ENCODE data around the gene ANXA5.

Gene ANXA5

DNA sequence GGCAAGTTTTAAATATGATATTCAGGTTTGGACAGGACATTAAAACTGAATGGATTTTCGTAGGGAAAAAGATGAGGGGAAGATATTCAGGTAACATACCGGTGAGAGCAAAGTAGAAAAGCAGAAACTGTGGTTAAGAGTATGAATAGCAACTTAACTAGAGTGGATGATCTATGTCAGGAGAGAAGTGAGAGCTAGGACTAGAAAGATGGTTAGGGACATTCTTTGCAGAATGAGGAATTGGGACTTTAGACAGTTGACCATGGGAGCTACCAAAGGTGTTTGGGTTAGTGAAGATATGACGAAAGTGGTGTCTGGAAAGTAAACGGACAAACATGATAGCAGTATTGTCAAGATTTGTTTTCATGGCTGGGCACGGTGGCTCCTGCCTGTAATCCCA lies 45.2 kb downstream of the ANXA5 start:
- in situ Hi-C loops (cut with MboI; ENCODE audit: low sequenced_read_pairs): no loop called here

DNA sequence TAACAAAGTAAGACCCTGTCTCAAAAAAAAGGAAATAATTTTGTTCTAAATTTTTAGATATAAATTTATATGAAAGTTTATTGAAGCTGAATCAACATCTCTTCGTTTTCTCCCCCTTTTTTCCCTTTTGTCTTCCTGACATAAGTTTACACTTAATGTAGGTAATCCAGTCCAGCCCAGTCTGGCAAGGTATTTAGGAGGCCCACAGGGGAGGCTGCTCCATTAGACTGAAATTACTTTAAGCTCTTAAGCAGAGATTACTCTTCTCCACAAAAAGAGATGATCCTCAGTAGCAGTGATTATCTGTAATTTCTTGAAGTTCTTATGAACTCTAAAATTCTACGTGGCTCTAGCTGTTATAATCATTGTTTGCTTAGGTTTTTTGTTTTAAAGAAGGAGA lies 46.0 kb downstream of the ANXA5 start:
- in situ Hi-C loops (cut with MboI; ENCODE audit: low sequenced_read_pairs): no loop called here

DNA sequence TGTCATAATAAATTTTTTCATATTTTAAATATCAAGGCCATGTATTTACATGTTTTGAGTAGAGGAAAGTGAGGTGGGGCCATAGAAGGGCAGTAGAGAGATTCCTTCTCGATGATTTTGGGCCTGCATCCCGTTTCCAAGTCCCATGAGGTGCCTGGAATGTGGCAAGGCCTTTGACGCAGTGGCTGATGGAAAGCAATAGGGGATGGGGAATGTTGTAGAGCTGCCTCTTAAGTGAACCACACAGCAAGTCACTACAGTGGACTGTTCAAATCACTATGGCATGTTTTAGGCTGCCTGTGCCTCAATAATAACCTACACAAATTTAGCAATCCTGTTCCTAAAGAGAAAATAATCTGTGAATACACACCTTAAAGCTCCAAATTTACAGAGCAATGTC lies 48.3 kb downstream of the ANXA5 start:
- in situ Hi-C loops (cut with MboI; ENCODE audit: low sequenced_read_pairs): no loop called here

DNA sequence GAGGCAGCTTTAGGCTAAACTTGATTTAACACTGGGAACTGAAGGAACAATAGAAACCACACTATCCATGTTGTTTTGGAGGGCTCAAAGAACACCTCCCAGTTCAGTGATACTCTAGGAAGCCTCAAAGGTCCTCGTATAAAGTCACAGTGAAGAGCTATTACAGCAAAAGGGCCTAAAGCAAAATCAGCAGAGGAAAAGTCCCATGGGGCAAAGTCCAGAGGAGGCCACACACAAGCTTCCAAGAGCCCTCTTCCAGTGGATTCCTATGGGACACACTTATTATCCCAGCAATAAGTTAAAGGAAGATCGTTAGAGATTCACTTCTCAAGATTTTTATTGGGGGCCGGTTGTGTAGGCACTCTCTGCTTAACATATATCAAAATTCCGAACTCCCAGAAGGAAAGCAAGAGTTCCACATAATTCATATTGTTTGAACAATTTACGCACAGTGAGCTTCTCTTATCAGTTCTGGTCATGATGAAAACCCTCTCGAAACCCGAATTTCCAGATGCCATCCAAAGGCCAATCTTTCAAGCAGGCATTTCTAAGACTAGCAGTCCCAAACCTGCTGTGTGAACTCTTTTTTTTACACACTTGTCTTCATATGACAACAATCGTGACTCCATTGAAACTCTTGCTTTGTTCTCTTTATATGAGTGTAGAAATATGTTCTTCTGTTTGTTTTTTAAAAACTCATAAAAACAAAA lies 53.7 kb downstream of the ANXA5 start:
- in situ Hi-C loops (cut with MboI; ENCODE audit: low sequenced_read_pairs): no loop called here

DNA sequence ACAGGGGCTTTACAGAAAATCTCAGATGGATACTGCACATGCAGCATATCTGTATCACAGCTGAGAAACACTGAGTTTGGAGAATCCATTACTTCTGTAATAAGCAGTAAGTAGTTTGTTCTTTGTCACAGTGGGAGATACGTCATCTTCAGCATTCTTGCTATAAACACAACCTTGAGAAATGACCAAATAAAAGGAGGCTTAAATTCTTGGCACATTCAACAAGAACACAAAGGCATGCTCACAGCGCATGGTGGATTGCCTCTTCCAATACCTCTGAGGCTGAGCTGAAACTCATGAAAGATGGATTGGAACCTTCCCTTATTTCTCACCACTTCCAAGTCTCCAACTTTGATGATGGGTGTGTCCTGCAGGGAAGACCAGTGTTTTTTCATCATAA lies 54.5 kb downstream of the ANXA5 start:
- in situ Hi-C loops (cut with MboI; ENCODE audit: low sequenced_read_pairs): no loop called here

DNA sequence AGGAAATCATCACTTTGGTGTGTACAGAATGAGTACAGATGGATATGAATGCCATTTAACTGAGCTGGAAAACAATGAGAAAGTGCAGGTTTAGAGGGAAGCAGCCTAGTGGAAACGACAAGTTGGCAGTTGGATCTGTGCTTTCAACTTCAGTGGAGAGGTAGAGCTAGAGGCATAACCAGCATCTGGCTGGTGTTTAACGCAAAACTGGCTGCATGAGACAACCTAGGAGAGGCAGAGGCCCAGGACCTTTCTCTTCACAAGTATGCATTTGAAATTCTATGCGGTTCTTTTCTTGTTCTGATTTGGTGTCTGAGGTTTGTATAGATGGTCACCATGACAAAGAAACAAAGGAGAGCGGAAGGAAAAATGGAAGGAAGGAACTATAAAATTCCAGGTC lies 63.1 kb downstream of the ANXA5 start:
- in situ Hi-C loops (cut with MboI; ENCODE audit: low sequenced_read_pairs): no loop called here

DNA sequence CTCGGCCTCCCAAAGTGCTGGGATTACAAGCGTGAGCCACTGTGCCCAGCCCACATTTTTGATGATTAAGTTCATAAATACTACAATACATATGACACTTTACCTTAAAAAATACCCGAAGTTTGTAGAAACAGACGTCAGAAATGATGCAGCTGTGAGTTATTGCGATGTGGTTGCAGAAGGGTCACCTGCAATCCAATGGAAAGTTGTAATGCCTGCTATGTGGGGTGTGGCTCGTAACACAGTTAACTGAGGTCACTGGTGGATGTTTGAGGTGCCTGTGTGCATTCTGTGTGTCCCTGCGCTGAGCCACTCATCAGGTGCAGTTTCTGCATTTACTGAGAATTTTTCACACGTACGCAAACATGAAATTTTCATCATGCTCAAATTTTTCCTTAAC lies 64.1 kb downstream of the ANXA5 start:
- in situ Hi-C loops (cut with MboI; ENCODE audit: low sequenced_read_pairs): no loop called here
